Psoas muscle (tissue), 8 donors: Measurements from ENCODE around the gene VTI1B. TPM values are rescaled to one million over a fixed set of nuclear protein-coding genes. Genes with fewer than 3 reads are reported as not detected.

Experiments used
- ATAC-seq, 4 donors: fragments of 200-7000 bp; cut with Tn5 transposase; one replicate each; pipeline ENCODE4 v1.9.1; 2020; ENCODE audit warnings: moderate library complexity in 3 of 4, mild to moderate bottlenecking in 2 of 4
- DNase-seq, 2 donors: peaks; one replicate each; pipeline ENCODE4 v3.0.0-alpha.2; 2020
- H3K27ac ChIP-seq: fragments of 200-600 bp; one replicate; pipeline ENCODE4 v1.8.0; 2022
- H3K27me3 ChIP-seq, 3 donors: fragments of 200-600 bp in 1 of 3; one replicate each; pipeline versions ENCODE4 v1.6.1 to v1.8.0; 2013 to 2022; ENCODE audit warnings: low read length in 2 of 3, mild to moderate bottlenecking in 2 of 3, moderate library complexity in 1 of 3; ENCODE audit not compliant: insufficient read depth in 3 of 3
- H3K36me3 ChIP-seq, 2 donors: fragments of 200-600 bp in 1 of 2; one replicate each; pipeline versions ENCODE4 v1.6.1 to v1.8.0; 2013 to 2022; ENCODE audit warnings: low read depth in 1 of 2, mild to moderate bottlenecking in 1 of 2, moderate library complexity in 1 of 2; ENCODE audit not compliant: insufficient read depth in 1 of 2
- H3K4me1 ChIP-seq: fragments of 200-600 bp; one replicate; pipeline ENCODE4 v1.8.0; 2022
- H3K4me3 ChIP-seq: fragments of 200-600 bp; one replicate; pipeline ENCODE4 v1.8.0; 2022; ENCODE audit warnings: mild to moderate bottlenecking
- H3K9me3 ChIP-seq: fragments of 200-600 bp; one replicate; pipeline ENCODE4 v1.8.0; 2022
- WGBS, 3 donors: extraction: QIAGEN DNeasy Blood & Tissue Kit; methylation state at CpG; one replicate each; pipeline versions ENCODE4 v1.1.6 to v1.1.7; 2013; 5-methylcytosine and 5-hydroxymethylcytosine counted together
- intact Hi-C, 2 donors: fragments of 100-400 bp; cut with DNase I; formaldehyde crosslinking; loops; one replicate each; pipeline versions ENCODE4 v1.11.0 to v1.14.2; 2022
- polyA plus RNA-seq, 3 donors: library from polyadenylated mRNA; stranded (reverse); fragments of 200-250 nt; gene quantifications; one replicate each; pipeline ENCODE4 v1.2.3, GENCODE V29; 2013
- total RNA-seq, 4 donors: library from RNA; stranded (reverse); fragmentation: NEBNext Ultra II Directional in 2 of 4; extraction: Animal tissue kit (Norgen Biotek cat#: 25700) in 2 of 4; gene quantifications; one replicate each; pipeline versions ENCODE4 v1.2.1 to v1.2.4, GENCODE V29; 2021 to 2023
- TF ChIP-seq, protein P1 (sequence below): fragments of 200-600 bp; IDR thresholded peaks from one replicate; pipeline ENCODE4 v1.8.0; 2022; ENCODE audit warnings: antibody characterized with exemption
- donor health status: healthy with polysubstance abuse.
- donor health status: DM: no; HTN: no; CAD: no; lungs with moderate emphysema.
- donor health status: Bipolar disorder and iron deficiency.
- donor health status: healthy.
- donor health status: DM: yes; HTN: yes; CAD: no.
- donor health status: DM: no; HTN: no; CAD: no.
- donor health status: DM: no; HTN: no; CAD: no.
- donor health status: DM: yes; HTN: yes; CAD: no.

VTI1B gene
- total and polyA plus RNA-seq, 7 donors: 61.3 to 110 (median 89.7) TPM

- H3K27me3 ChIP-seq: no peaks in the 10 kb centered on the region
- 85 to 98% (median 97%) methylated on average over 4 of the region's 4 CpGs for WGBS, 3 donors
- TF ChIP-seq, protein P1, sequence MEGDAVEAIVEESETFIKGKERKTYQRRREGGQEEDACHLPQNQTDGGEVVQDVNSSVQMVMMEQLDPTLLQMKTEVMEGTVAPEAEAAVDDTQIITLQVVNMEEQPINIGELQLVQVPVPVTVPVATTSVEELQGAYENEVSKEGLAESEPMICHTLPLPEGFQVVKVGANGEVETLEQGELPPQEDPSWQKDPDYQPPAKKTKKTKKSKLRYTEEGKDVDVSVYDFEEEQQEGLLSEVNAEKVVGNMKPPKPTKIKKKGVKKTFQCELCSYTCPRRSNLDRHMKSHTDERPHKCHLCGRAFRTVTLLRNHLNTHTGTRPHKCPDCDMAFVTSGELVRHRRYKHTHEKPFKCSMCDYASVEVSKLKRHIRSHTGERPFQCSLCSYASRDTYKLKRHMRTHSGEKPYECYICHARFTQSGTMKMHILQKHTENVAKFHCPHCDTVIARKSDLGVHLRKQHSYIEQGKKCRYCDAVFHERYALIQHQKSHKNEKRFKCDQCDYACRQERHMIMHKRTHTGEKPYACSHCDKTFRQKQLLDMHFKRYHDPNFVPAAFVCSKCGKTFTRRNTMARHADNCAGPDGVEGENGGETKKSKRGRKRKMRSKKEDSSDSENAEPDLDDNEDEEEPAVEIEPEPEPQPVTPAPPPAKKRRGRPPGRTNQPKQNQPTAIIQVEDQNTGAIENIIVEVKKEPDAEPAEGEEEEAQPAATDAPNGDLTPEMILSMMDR: no peak
- H3K27ac ChIP-seq: no peak overlapping the region
- no peak overlapping the region for H3K4me3 ChIP-seq
- ATAC-seq: no peak
- peaks cover 12% of the 10 kb centered on the region for H3K4me1 ChIP-seq
- no peaks in the 10 kb centered on the region for H3K9me3 ChIP-seq
- intact Hi-C loops: no loop called here
- H3K36me3 ChIP-seq: peaks cover under 1 to 26% of the 10 kb centered on the region in 2 donors
- DNase-seq: no peak
Measured at GRCh38 chr14:67663633-67664032, 10.8 kb downstream of the VTI1B start.

DNA sequence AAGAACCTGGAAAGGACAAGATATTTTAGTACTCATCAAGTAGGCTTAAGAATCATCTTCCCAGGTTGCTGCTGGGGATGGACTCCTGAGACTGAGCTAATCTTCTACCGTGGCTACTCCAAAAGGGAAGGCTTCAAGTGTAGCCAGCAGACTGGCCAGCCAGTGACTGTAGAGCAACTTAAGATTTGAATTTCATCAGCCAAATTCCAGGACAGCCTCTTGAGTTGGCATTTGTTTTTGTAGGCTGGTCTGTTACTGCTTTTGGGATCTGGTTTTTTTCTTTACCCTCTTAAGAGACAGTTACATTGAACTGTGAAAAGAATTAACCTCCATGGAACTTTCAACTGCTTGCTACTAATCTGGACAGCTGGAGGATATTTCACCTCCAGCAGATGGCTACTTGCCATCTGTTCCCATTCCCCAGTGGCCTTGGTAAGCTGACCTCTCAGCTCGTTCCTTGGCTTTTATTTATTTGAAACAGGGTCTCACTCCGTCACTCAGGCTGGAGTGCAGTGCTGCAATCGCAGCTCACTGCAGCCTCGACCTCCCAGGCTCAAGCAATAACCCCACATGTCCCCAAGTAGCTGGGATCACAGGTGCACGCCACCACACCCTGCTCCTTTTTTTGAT is 20.7 kb downstream of the VTI1B start:
- DNase-seq (no peak), ATAC-seq (peak; percentile 50 to 66 (median 57))
- Histone ChIP-seq H3K4me3 (no peak overlapping the region), H3K36me3 (peaks cover 29 to 95% of the 10 kb centered on the region in 2 donors), H3K4me1 (peaks cover 7% of the 10 kb centered on the region), H3K27me3 (no peaks in the 10 kb centered on the region), H3K27ac (peak overlapping the region; percentile 19), H3K9me3 (no peaks in the 10 kb centered on the region)
- intact Hi-C loops: no loop called here
- TF ChIP-seq, protein P1: no peak
- 43 to 54% (median 45%) methylated on average over 6 of the region's 6 CpGs for WGBS, 3 donors

DNA sequence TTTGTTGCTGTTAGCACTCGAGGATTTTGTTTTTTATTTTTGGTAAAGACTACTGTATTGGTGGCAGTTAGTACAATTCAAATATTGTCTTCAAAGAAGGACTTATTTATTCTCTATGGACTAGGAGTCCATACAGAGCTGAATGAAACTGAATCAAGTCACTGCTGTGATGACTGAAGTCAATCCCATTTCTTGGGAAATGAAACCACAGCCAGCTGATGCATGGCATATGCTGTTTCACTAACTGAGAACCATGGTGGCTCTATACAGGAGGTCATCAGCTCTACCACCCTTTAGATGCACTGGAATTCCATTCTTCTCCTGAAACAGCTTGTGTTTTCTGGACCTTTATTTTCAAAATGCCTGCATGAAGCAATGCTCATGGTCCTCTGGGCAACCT is 22.2 kb downstream of the VTI1B start:
- ATAC-seq (no peak), DNase-seq (no peak)
- H3K36me3 ChIP-seq: peaks cover 28 to 98% of the 10 kb centered on the region in 2 donors
- H3K4me1 ChIP-seq: peaks cover 7% of the 10 kb centered on the region
- intact Hi-C loops: no loop called here
- H3K27me3 ChIP-seq: no peaks in the 10 kb centered on the region
- no peak overlapping the region for H3K27ac ChIP-seq
- 87 to 97% (median 89%) methylated on average over 1 of the region's 1 CpG for WGBS, 3 donors
- H3K4me3 ChIP-seq: no peak overlapping the region
- no peaks in the 10 kb centered on the region for H3K9me3 ChIP-seq
- TF ChIP-seq, protein P1: no peak

DNA sequence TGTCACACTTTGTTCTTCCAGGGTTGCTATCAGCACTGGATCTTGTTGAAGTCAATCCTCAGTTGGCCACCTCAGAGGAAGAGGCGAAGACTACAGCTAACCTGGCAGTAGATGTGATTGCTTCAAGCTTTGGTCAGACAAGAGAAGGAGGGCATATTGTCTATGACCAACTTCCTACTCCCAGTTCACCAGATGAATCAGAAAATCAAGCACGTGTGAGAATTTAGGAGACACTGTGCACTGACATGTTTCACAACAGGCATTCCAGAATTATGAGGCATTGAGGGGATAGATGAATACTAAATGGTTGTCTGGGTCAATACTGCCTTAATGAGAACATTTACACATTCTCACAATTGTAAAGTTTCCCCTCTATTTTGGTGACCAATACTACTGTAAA is 23.7 kb downstream of the VTI1B start:
- TF ChIP-seq, protein P1: no peak
- intact Hi-C loops: no loop called here
- peak; percentile 22 to 71 (median 67) for ATAC-seq
- DNase-seq: no peak
- Histone ChIP-seq H3K9me3 (no peaks in the 10 kb centered on the region), H3K4me3 (no peak overlapping the region), H3K4me1 (peaks cover 7% of the 10 kb centered on the region), H3K36me3 (peaks cover 26 to 92% of the 10 kb centered on the region in 2 donors), H3K27me3 (no peaks in the 10 kb centered on the region), H3K27ac (no peak overlapping the region)
- WGBS, 3 donors: 73 to 79% (median 78%) methylated on average over 2 of the region's 2 CpGs

DNA sequence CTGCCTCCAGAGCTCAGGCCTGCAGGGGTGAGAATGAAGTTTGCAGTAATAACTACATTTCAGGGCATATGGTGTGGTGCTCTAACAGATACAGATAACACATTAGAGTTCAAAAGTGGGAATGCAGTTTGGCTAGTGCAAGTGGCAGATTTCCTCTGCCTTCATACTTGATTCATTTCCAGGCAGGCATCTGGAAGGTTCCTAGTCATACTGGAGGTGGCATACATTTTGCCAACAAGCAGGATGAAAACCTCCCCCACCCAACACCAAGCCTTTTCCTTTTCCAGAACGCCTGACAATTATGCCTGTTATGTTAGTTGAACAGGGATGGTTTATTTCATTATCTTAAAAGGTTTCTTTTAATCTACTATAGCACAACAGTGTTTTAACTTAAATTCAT is 24.3 kb downstream of the VTI1B start:
- ATAC-seq: no peak
- H3K27me3 ChIP-seq: no peaks in the 10 kb centered on the region
- WGBS, 3 donors: 65 to 85% (median 77%) methylated on average over 1 of the region's 1 CpG
- intact Hi-C loops: no loop called here
- H3K27ac ChIP-seq: no peak overlapping the region
- H3K4me1 ChIP-seq: peaks cover 7% of the 10 kb centered on the region
- peaks cover 26 to 87% of the 10 kb centered on the region in 2 donors for H3K36me3 ChIP-seq
- no peak for DNase-seq
- H3K9me3 ChIP-seq: no peaks in the 10 kb centered on the region
- H3K4me3 ChIP-seq: no peak overlapping the region
- TF ChIP-seq, protein P1: no peak
